NB4 (cell line): Measurements from ENCODE around the gene COPB2.
"Not testable (repeated sequence)": the region's sequence is repeated elsewhere in the genome, so short reads cannot be mapped to it uniquely, and the experiment has no call there.

Source experiments
- DNase-seq: peaks from one replicate; pipeline ENCODE4 v3.0.0; 2010; ENCODE audit warnings: low read depth
- H3K4me3 ChIP-seq: one replicate; pipeline ENCODE4 v1.5.1; 2011; ENCODE audit warnings: mild to moderate bottlenecking, low read depth, low read length, moderate library complexity
- CTCF ChIP-seq: IDR thresholded peaks from one replicate; pipeline ENCODE4 v1.5.1; 2012; ENCODE audit warnings: low read depth, low read length
- MAX ChIP-seq: IDR thresholded peaks from 2 replicates; pipeline ENCODE4 v1.6.1; 2011; ENCODE audit warnings: low read depth, low read length
- MYC ChIP-seq: IDR thresholded peaks from 2 replicates; pipeline ENCODE4 v1.6.1; 2011; ENCODE audit warnings: low read depth, low read length
- POLR2A ChIP-seq: IDR thresholded peaks from 2 replicates; pipeline ENCODE4 v1.6.1; 2011; ENCODE audit warnings: mild to moderate bottlenecking; ENCODE audit not compliant: insufficient read length; ENCODE audit errors: extremely low read depth

Gene COPB2

GRCh38 chr3:139342054-139342453, 47.4 kb downstream of the COPB2 start:
- TF ChIP-seq MAX, result no peak
- TF ChIP-seq POLR2A, result no peak
- TF ChIP-seq CTCF, result no peak
- TF ChIP-seq MYC, result no peak
- H3K4me3 ChIP-seq, result no peak overlapping the region
- DNase-seq, result no peak

GRCh38 chr3:139340784-139341183, 48.7 kb downstream of the COPB2 start:
- TF ChIP-seq MYC (no peak), MAX (no peak), POLR2A (no peak), CTCF (no peak)

GRCh38 chr3:139339219-139339906, 50.1 kb downstream of the COPB2 start:
- DNase-seq, result peak; percentile 90
- no peak overlapping the region for H3K4me3 ChIP-seq
- TF ChIP-seq CTCF, result no peak
- peak; percentile 74 for TF ChIP-seq MAX
- peak; percentile 34; the same call in 1 of the 2 replicates for TF ChIP-seq MYC
- no peak for TF ChIP-seq POLR2A

More at GRCh38 chr3:139340784-139341183, 48.7 kb downstream of the COPB2 start:
- H3K4me3 ChIP-seq, result no peak overlapping the region
- DNase-seq, result no peak

GRCh38 chr3:139338405-139338804, 51.0 kb downstream of the COPB2 start:
- no peak for DNase-seq
- TF ChIP-seq MYC (no peak), MAX (no peak)
- no peak overlapping the region for H3K4me3 ChIP-seq

- H3K4me3 ChIP-seq, DNase-seq: not testable (repeated sequence)
These were observed 54.8 kb downstream of the COPB2 start for GRCh38 chr3:139334675-139335074.

GRCh38 chr3:139332092-139332491, 57.4 kb downstream of the COPB2 start:
- TF ChIP-seq MAX, result no peak
- no peak for TF ChIP-seq POLR2A
- no peak for TF ChIP-seq MYC
- no peak for TF ChIP-seq CTCF
- no peak overlapping the region for H3K4me3 ChIP-seq
- no peak for DNase-seq

GRCh38 chr3:139329364-139329850, 60.0 kb downstream of the COPB2 start:
- H3K4me3 ChIP-seq, result no peak overlapping the region
- DNase-seq, result peak; percentile 87
- TF ChIP-seq MAX, result peak; percentile 90
- no peak for TF ChIP-seq POLR2A
- peak; percentile 79 for TF ChIP-seq MYC
- TF ChIP-seq CTCF, result peak; percentile 95
